ENCODE results near the gene TMIGD3.

DNA sequence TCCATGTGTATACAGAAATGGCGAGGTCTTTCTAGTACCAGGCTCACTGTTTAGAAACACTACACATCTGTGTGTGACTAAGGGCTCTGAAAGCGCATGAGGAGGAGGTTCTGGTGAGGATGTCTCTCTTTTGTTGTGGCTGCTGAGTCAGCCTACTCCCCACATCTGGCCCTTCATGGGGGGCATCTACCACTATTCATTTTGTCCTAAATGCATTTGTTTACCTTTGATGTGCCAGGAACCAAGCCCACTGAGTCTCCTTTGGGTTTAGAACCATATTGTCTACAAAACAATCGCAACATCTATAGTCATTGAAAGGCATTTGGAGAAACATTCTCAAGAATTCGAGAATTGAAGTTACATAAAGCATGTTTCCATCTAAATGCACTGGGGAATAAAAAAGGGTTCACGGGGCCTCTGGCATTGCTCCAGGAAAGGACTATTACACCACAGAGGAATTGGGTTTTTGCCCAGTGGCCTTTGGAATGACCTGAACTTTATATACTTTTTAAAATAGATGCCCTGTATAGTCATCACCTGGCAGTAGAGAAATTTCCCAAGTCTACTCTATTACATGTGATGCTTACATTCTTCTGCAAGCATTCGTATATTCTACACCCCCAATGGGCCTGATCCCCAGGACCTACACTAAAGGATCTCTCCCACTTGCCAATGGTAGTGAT, 35.1 kb upstream of the TMIGD3 start:
- TF ChIP-seq POLR2A (IDR thresholded peaks at IDR 0.05; ENCODE audit: low read depth) (no peak), EP300 (IDR thresholded peaks at IDR 0.05) (no peak)
- TF ChIP-seq, protein P1, sequence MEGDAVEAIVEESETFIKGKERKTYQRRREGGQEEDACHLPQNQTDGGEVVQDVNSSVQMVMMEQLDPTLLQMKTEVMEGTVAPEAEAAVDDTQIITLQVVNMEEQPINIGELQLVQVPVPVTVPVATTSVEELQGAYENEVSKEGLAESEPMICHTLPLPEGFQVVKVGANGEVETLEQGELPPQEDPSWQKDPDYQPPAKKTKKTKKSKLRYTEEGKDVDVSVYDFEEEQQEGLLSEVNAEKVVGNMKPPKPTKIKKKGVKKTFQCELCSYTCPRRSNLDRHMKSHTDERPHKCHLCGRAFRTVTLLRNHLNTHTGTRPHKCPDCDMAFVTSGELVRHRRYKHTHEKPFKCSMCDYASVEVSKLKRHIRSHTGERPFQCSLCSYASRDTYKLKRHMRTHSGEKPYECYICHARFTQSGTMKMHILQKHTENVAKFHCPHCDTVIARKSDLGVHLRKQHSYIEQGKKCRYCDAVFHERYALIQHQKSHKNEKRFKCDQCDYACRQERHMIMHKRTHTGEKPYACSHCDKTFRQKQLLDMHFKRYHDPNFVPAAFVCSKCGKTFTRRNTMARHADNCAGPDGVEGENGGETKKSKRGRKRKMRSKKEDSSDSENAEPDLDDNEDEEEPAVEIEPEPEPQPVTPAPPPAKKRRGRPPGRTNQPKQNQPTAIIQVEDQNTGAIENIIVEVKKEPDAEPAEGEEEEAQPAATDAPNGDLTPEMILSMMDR (IDR thresholded peaks at IDR 0.05): no peak
